ENCODE measurements around the gene ACKR3.
A peak's percentile ranks its signal among the peaks of the same experiment; 100 is the strongest.

ACKR3 gene

DNA sequence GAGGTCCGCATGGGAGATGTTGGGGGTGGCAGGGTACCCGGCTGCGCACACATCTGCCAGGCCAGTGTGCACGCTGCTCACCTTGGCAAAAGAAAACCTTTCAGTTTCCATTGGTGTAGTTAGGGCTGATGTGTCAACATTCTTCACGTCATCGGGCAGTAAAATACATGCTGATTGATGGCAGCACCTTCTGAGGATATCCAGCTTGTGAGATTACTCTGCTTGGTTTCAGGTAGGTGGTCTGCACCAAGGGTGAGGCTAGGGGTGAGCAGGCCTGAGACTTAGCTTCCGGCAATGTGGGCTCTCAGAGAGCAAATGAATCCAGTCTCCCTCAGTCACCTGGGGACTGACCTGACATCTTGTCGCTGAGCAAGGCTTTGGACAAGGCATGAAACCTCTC is 19.3 kb upstream of the ACKR3 start:
- no peak for DNase-seq

DNA sequence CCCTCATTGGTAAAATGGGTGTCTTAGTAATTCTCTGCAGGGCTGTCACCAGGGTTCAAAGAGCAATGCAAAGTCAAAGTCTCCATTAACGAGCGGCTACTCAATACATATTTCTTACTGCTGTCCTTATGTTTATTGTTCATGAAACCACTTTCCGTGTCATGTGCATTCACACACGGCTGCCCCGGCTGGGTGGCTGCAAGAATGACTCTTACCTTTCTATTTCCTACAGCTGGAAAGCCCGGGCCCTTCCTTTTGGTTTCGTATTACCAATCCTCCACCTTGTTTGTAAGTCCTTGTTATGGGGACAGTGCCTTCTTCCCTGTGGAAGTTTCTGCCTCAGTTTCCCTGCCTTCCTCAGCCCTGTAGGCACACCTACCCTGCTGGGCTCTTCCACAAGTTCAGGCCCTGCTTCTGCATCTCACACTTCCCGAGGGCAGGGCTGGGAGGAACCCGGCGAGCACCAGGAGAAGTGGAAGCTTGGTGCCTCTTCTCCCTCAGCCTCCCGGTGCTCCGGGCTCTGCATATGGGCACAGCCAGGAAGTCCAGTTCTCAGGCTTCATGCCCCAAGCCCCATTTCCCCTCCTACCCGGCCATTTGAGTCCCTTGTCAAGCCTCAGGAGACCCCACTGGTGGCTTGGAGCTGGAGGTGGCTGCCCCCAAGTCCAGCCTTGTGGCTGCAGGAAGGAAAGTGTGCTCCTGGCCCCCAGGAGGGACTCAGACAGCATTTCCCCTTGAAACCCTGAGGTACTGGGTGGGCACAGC is 18.7 kb upstream of the ACKR3 start:
- no peak for DNase-seq

DNA sequence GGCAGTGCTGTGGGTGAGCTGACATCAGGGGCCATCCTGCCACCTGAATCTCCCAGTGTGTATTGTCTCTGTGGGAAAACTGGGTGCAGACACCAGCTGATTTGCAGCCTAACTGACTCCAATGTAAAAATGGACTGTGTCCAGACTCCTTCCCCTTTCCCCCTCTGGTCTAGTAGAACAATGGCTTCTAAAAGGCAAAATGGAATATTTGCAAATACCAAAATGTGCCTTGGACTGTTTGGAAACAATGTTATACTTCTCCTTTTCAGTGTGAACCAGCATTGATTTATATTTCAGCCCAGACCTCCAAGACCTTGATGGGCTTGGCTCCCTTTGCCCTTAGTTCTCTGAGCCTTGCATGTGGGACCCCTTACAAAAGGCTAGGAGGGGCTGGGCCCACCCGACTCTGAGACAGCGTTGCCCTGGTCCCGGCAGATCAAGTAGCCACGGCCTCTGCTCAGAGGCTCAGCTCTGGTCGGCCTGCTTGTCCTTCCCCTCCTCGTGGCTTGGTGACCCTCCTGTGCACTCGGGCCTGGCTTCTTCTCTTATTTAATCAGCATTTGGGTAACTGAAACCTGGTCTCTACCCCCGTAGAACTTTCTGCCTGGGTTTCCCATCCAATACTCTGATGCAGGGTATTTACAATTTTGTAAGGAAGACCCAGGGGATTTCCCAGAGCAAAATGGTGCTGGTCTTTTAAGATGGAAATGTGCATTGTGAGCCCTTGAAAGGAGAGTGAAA is 18.0 kb upstream of the ACKR3 start:
- DNase-seq: peak; percentile 30 to 69

DNA sequence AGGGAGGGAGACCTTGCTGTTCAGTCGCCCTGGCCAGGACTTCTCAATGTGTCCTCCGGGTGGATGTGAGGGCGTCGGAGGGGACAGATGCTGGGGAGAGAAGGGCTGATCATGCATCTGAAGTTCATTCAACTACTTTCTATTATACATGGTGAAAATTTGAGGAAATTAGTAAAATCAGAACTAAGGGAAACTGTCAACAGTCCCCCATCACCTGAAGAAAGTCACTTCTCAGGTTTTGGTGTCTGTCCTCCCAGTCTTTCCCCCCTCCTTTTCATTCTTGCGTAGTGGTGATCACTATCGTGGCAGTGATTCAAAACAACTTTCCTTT is 17.4 kb upstream of the ACKR3 start:
- no peak for DNase-seq

DNA sequence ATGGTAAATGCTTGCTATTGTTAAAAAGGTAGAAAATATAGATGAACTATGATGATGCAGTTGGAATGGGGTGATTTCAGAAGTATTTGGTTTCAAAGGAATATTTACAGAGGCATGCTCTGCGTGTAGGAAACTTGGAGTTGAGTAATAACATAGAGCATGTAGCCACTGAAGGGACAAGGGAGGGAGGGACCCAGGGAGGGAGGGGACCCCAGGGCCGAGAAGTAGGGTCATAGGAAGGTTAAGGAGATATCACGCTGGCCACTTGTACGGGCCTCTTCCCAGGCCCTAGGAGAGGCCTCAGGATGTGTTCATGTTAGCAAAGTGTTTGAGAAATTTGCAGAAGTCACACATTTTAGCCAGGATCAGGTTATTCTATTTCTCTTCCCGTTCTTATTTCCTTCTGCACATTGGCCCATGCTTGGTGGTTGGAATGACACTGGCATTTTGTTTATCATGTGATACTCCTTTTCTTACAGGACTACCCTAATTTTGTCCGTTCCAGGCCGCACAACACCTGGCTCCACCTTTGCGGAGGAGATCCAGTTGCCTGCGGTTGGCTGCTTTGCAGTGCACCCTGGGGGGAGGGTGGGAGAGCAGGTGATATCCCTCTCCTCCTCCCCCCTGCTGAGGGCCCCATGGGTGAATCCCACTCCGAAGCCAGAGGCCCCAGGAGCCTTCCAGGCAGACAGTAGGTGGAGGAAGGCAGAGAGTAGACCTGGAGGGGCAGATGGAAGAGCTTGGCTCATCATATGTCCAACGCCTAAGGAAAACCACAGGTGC is 16.9 kb upstream of the ACKR3 start:
- peak in 1 of 2 donors; percentile 23 for DNase-seq

DNA sequence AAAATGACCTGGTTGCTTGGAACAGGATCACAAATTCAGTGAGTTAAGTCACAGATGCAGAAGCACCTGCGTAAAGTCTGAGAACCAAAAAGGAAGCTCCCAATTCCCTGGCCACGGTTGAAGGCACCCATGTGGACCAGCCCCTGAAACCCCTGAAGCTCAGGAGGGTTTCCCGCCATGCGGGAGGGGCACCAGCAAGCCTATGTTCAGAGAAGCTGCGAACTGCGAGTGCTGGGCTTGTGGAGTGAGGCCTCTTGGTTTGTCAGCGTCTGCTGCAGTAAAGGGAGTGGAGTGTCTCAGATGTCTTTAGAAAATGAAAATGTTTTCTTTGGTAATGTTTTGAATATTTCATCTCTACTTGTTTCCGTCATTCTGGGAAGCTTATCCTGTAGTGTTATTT is 16.1 kb upstream of the ACKR3 start:
- DNase-seq: no peak

DNA sequence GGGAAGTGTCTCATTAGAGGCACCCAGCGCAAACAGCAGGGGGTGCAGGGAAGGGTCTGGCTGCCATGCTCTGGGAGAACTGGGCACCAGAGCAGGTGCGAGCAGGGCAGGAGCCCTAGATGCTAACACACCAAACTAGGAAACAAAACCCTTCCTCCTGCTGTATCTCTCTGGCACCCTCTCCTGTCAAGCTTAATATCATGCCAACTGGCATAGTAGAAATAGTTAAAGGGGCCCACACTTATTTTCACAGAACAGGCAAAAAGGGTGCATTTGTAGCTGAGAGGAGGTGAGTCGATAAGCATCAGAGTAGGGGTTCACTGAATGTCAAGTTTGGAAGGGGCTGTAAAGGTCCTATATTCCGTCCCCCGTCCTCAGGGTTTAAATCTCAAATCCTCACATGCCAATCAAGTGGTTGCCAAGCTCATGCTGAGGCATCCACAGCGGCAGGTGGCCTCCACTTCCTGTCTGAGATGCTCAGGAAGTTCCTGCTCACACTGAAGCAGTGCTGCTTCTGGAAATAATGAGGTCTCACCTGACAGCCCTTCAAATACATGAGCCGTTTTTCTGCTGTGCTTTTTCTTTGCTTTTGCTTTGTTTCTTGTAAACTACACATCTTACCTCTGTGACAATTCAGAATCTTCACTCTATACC is 14.9 kb upstream of the ACKR3 start:
- DNase-seq: no peak

DNA sequence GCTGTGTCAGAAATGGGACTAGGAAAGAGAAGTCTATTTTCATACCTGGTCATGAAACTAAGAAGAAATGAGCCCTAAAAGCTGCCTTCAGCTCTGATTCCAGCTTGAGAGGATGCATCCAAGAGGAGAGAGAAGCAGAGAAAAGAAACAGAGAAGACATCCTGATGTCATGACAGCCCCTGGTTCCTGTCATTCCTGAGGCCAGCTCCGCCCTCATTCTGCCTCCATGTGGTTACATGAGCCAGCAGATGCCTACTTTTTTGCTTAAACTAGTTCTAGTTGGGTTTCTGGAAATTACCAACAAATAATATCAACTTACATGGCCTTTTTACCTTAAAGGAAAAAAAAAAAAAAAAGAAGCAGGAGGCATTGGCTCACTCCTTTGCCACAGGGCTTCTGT is 14.1 kb upstream of the ACKR3 start:
- no peak for DNase-seq

DNA sequence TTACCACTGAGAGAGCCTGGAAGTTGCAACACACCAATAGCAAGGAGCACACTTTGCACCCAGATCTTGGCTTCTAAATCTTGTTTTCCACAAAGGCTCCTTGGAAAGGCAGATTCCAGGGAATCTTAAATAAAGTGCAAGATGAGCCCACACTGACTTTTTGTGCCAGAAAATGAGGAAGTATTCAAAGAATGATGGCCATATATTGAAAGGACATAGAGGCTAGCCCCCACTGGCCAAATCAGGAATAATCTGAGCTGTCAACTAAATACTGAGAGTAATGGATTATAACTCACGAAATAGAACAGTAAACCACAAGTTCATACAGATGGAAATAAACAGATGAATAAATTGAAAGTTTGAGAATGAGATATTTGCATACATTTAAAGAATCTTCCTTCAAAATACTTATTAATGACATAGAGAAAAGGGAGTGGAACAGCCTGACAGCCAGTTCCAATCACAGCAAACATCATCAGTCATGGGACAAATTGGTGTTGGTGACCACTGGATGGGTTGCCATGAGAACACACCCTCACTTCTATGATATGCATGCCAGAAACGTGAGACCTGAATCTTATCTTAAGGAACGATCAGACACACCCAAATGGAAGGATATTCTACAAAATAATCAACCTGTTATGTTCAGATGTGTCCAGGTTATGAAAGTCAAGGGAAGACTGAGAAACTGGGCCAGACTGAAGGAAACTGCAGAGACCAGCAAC is 12.2 kb upstream of the ACKR3 start:
- no peak for DNase-seq

DNA sequence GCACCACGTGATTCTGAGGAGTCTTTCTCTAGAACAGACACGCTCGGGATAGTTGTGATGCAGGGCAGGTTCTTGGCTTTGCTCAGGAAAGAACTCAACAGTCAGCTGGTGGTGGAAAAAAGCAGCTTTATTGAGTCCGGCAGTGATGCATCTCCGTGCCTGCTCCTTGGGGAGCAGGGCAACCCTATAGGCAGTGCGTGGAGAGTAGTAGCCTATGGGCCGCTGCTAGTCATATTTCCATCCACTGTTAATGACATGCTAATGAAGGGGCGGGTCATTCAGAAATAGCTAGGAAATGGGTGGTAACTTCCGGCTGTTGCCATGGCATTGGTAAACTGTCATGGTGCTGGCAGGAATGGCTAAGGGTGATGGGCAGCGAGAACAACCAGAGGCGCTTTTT is 11.6 kb upstream of the ACKR3 start:
- DNase-seq: no peak

DNA sequence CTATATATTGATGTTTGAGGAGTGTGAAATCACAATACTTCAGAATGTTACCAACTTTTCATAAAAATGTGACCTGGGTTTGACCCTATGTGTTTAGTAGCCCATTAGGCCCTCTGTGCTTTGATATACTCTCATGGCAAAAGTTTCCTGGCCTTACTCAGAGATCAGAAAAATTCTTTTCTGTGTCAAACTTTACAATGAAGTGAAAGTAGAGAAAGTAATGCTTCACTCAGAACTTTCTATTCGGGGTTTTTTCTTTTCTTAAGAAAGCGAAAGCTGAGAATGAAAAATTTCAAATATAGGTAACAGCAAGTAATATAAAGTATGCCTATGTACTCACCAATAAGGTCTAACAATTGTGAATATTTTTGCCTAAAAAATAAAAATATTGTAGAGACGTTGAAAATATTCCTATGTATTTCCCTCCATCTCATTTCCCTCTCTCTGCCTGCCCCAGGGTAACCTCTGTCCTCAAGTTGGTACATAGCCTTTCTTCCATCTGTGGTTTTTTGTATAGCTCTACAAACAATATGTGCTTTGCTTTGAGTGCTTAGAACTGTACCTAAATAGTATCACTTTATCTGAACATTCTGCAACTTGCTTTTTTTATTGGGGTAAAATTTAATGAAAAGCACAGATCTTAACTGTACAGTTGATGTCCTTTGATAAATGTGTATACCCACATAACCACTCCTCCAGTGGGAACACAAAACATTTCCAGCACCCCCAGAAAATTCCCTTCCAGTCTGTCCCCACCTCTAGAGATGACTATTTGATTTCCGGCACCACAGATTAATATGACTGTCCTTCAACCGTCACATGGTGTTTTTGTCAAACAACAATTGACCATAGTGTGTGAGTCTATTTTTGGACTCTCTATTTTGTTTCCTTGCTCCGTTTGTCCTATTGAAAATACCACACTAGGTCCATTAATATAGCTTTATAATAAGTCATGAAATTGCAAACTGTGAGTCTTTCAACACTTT is 10.3 kb upstream of the ACKR3 start:
- DNase-seq: no peak

DNA sequence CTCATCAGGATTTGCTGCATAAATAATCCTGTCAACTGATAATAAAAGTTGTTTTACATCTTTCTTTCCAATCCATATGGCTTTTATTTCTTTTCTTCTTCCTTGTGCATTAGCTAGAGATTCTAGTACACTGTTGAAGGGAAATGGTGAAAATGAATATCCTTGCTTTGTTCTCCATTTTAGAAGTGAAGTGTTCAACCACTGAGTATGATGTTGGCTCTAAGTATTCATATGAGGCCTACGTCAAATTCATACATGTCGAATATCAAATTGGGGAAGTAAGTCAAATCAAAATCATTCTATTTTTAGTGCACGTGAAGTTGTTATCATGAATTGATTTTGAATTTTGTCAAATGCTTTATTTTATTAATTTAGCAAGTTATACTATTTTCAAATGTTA is 7.8 kb upstream of the ACKR3 start:
- no peak for DNase-seq

DNA sequence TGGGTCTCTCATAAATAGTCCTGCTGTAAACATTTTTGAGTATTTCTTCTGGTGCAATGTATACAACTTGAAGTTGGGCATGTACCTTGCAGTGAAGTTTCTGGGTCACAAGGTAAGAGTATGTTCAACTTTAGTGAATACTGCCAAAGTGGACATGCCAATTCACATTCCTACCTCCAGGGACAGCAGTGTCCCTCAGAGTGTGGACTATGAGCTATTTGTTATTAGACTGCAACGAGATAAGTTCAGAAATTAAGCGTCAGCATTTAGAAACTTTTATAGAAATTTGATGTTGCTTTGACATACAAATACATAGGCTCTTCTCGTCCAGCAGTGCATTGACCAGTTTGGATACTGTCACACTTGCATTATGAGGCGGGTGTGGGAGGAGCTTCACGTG is 7.2 kb upstream of the ACKR3 start:
- no peak for DNase-seq

DNA sequence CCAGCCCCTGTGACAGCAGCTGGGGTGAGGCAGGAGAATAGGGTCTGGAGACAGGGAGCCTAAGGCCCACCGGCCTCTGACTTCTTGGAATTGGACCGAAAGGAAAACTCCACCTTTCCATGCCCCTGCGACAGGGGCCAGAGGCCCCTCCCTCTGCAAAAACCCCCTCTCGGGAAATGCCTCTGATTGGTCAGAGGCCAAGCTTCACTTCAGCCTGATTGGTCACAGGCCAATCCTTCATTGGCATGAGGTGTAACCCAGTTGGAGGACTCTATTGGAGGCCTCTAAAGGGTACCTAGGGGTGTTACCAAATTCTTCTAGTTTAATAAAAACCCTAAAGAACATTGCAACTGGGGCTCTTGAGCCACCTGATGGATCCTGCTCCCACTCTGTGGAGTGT is 5.7 kb upstream of the ACKR3 start:
- DNase-seq: no peak

DNA sequence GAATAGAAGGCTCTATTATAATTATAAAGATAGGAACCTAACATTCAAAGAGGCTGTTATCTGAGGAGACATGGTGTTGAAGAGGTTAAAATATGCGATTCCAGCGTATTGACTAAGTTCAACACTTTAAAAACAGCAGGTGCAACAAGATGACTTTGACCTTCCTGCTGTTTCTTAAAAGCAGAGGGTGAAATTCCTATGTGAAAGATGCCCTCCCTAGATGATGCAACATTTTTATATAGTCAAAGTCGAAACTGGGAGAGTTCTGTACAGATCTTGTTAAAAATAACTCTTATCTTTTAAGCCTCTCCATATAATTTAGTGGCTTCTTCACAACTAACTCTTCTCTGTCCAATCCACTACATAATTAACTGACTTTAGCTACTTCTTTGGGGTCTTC is 4.4 kb upstream of the ACKR3 start:
- DNase-seq: no peak

DNA sequence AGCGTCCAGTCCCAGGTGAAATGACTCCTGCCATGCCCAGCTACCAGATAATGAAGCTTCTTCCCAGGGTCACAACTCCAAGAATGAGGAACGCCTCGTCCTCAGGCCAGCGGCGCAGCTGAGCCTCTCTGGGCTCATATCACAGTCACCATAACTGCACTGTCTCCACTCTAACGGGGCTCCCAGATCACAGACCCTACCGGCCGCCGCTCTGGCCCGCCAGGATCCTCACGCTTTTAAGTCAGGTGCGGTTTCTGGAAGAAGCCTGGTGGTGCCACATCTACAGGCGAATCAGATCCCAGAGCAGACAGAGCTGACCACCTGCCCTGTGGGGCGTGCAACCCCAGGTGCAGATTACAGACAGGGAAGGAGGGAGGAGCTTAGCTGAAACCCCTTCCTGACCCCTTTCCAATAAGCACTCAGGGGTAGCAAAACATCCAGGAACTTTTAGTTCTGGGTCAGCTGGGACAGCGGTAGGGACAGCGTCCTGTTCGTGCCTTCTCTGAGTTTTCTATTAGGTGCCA is 3.7 kb upstream of the ACKR3 start:
- no peak for DNase-seq

DNA sequence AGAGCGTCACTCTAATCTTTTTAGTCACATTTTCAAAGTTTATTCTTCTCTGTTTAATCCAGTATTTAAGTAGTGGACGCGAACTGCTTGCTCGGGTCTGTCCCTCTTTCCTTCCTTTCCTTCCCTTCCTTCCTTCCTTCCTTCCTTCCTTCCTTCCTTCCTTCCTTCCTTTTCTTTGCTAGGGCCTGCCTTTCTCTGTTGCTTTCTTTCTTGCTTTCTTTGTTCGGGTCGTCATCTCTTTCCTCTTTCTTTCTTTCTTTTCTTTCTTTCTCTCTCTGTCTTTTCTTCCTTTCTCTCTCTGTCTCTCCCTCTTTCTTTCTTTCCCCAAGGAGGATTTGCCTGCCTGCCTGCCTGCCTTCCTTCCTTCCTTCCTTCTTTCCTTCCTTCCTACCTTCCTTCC is 3.0 kb upstream of the ACKR3 start:
- no peak for DNase-seq

DNA sequence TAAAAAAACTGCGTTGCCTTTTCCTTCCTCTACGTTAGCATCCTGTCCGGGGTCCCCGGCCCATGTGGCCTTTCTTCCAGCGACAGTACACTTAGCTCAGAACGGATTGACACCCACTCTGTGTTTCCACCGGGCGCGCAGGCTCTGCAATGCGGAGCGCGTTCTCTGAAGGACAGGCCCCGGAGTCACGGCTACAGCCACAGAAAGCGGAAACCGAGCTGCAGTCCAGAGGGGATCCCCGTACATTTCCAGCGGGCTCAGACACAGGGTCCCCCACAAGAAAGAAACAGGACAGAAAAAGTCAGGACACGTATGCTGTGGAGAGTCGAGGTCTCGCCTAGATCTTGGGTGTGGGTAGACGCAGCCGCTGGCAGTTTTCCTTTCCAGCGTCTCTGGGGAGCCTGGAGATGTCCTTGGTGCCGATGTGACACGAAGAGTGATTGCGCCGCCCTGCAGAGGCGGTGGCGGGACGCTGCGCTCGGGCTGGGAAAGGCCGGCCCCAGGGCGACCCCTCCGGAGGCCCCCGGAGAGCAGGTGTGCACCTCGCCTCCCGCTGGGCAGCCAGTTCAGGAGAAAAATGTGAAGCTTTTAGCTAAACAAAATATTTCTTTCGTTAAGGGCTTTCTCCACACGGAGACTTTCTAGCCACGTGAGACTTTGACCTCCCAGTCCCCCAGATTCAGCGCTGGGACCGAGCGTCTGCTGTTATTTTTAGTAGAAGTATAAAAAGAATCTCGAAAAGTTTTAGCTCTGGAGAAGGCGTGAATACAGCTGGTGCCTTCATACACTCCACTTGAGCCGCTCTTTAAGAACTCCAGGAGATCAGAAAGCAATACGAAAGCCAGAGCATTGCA is 1.3 kb upstream of the ACKR3 start:
- DNase-seq: peak; percentile 53 to 65

DNA sequence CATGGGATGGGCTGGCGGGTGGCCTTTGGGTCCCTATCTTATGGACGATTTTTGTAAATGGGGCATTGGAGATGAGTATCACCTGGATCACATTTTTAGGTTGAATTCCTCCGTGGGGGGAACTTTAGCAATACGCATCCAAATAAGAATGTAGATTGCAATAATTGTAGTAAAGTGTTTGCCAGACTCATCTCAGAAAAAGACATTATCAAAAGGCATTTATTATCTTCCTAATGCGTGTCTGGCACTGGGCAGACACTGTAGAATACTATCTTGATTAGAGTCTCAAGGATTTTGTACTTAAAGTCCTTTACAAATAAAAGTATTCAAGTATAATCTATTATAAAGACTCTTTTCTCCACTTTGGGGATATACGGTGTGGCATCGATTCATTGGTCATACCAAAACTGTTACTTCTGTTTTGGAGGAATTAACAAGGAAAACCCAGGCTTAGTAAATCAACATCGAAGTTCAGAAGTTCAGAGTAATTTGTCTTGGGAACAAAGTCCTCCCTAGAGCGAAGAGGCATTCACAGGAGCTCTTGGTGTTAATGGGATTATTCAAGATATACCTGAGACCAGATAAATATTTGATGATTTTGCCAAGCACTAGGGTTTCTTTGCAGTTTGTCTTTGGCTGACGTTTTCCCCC is 578 bp upstream of the ACKR3 start:
- no peak for DNase-seq

Measured in inflammatory macrophage (primary cell).